PFSK-1 (cell line): ENCODE data around the gene FMNL2.

ENCODE experiments used
- FOXP2 ChIP-seq: optimal IDR thresholded peaks from 2 replicates; pipeline ENCODE3; 2011; ENCODE audit warnings: borderline replicate concordance, control low read depth, inconsistent platforms; ENCODE audit not compliant: insufficient read depth; ENCODE audit errors: extremely low read length, extremely low read depth
- POLR2AphosphoS5 ChIP-seq: IDR thresholded peaks from 2 replicates; pipeline ENCODE4 v1.6.1; 2012; ENCODE audit warnings: low read depth, mild to moderate bottlenecking, control low read depth, low read length, moderate library complexity
- SIN3A ChIP-seq: IDR thresholded peaks from 2 replicates; pipeline ENCODE4 v1.6.1; 2012; ENCODE audit warnings: mild to moderate bottlenecking, low read length, moderate library complexity, borderline replicate concordance; ENCODE audit not compliant: insufficient read depth
- TAF1 ChIP-seq: IDR thresholded peaks from 2 replicates; pipeline ENCODE4 v1.6.1; 2012; ENCODE audit warnings: low read length, control low read depth, borderline replicate concordance; ENCODE audit not compliant: insufficient read depth
- TF ChIP-seq, protein P1 (sequence below), 2 experiments: IDR thresholded peaks; 2 replicates each; pipeline versions ENCODE4 v1.6.1 to v1.8.0; 2011 to 2012; ENCODE audit warnings: low read depth in 2 of 2, low read length in 2 of 2, control low read depth in 1 of 2, inconsistent platforms in 1 of 2, mild to moderate bottlenecking in 1 of 2, moderate library complexity in 1 of 2; ENCODE audit not compliant: insufficient read depth in 1 of 2

The FMNL2 gene

DNA sequence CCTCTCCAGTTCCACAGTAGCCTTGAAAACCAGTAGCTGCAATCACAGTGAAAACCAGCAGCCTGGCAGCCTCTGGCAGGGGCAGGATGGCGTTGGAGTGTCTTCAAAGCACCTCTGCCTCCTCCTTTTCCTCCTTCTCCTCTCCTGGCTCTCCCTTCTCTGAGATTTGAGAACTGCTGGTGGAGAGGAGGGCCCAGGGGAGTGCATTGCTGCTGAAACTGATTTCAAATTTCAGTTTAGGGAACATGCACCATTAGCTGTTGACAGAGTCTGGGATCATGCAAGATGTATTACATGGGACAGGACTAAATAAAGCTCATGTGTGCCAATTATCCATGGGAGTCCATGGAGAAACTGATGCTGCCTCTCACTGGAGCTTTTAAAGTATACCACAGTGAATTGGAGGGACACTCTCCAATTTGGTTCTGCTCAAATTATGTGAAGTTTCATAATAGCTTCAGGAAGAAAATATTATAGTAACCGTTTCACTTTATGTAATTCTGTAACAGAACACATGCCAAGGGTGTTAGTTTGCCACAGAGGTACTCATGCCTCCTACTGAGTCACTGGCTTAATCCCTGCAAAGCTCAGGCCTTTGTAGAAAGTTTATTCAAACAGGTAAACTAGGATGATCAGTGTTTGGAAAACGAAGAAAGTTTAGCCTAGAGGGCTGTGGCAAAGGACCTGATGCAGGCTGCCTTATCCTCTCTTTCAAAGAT, 236.2 kb downstream of the FMNL2 start:
- no peak for TF ChIP-seq FOXP2
- TF ChIP-seq, protein P1, sequence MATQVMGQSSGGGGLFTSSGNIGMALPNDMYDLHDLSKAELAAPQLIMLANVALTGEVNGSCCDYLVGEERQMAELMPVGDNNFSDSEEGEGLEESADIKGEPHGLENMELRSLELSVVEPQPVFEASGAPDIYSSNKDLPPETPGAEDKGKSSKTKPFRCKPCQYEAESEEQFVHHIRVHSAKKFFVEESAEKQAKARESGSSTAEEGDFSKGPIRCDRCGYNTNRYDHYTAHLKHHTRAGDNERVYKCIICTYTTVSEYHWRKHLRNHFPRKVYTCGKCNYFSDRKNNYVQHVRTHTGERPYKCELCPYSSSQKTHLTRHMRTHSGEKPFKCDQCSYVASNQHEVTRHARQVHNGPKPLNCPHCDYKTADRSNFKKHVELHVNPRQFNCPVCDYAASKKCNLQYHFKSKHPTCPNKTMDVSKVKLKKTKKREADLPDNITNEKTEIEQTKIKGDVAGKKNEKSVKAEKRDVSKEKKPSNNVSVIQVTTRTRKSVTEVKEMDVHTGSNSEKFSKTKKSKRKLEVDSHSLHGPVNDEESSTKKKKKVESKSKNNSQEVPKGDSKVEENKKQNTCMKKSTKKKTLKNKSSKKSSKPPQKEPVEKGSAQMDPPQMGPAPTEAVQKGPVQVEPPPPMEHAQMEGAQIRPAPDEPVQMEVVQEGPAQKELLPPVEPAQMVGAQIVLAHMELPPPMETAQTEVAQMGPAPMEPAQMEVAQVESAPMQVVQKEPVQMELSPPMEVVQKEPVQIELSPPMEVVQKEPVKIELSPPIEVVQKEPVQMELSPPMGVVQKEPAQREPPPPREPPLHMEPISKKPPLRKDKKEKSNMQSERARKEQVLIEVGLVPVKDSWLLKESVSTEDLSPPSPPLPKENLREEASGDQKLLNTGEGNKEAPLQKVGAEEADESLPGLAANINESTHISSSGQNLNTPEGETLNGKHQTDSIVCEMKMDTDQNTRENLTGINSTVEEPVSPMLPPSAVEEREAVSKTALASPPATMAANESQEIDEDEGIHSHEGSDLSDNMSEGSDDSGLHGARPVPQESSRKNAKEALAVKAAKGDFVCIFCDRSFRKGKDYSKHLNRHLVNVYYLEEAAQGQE (IDR thresholded peaks at IDR 0.05; ENCODE audit: insufficient read depth in 1 of 2, low read depth in 2 of 2, low read length in 2 of 2) = no peak

- TF ChIP-seq, protein P1 (IDR thresholded peaks at IDR 0.05; ENCODE audit: insufficient read depth in 1 of 2, low read depth in 2 of 2, low read length in 2 of 2) = no peak
- TF ChIP-seq SIN3A (no peak), FOXP2 (no peak), POLR2AphosphoS5 (no peak), TAF1 (no peak)
Observed at GRCh38 chr2:152572031-152572430, 237.1 kb downstream of the FMNL2 start.

DNA sequence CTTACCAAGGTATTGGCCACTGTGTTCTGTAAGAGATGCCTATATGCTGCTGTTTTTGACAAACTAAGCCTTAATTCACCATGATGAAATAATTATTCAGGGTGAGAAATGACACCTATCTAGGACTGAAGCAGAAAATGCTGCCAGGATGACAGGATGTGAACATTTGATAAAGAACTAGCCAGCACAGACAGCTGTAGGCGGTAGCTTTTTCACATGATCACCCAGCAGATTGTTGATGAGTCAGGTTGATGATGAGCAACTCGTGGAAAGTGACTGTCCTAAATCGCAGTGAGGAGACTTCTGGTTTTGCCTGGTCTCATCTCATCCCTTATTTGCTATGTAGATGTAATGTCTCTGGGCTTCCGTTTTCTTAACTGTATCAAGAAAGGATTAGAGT, 238.2 kb downstream of the FMNL2 start:
- TF ChIP-seq SIN3A (no peak), FOXP2 (no peak), POLR2AphosphoS5 (no peak), TAF1 (no peak)
- TF ChIP-seq, protein P1 (IDR thresholded peaks at IDR 0.05; ENCODE audit: insufficient read depth in 1 of 2, low read depth in 2 of 2, low read length in 2 of 2) = no peak

- no peak for TF ChIP-seq FOXP2
- TF ChIP-seq, protein P1 (IDR thresholded peaks at IDR 0.05; ENCODE audit: insufficient read depth in 1 of 2, low read depth in 2 of 2, low read length in 2 of 2) = no peak
- TF ChIP-seq SIN3A = no peak
- no peak for TF ChIP-seq TAF1
- no peak for TF ChIP-seq POLR2AphosphoS5
Observed at GRCh38 chr2:152577579-152577978, 242.6 kb downstream of the FMNL2 start.

GRCh38 chr2:152578573-152578972, 243.6 kb downstream of the FMNL2 start:
- TF ChIP-seq TAF1 (no peak), POLR2AphosphoS5 (no peak), SIN3A (no peak)
- TF ChIP-seq, protein P1 (IDR thresholded peaks at IDR 0.05; ENCODE audit: insufficient read depth in 1 of 2, low read depth in 2 of 2, low read length in 2 of 2) = no peak
